ENCODE results near the gene EPAS1. TPM values are rescaled to one million over a fixed set of nuclear protein-coding genes. Genes with fewer than 3 reads are reported as not detected.
A peak's percentile ranks its signal among the peaks of the same experiment; 100 is the strongest.

Gene EPAS1
- total RNA-seq, 4 donors from 2014 or later, result 126 to 249 (median 148) TPM

GRCh38 chr2:46294176-46294836, 2.9 kb upstream of the EPAS1 start:
- TF ChIP-seq POLR2A (IDR thresholded peaks at IDR 0.05), result no peak
- TF ChIP-seq, protein P1, sequence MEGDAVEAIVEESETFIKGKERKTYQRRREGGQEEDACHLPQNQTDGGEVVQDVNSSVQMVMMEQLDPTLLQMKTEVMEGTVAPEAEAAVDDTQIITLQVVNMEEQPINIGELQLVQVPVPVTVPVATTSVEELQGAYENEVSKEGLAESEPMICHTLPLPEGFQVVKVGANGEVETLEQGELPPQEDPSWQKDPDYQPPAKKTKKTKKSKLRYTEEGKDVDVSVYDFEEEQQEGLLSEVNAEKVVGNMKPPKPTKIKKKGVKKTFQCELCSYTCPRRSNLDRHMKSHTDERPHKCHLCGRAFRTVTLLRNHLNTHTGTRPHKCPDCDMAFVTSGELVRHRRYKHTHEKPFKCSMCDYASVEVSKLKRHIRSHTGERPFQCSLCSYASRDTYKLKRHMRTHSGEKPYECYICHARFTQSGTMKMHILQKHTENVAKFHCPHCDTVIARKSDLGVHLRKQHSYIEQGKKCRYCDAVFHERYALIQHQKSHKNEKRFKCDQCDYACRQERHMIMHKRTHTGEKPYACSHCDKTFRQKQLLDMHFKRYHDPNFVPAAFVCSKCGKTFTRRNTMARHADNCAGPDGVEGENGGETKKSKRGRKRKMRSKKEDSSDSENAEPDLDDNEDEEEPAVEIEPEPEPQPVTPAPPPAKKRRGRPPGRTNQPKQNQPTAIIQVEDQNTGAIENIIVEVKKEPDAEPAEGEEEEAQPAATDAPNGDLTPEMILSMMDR (IDR thresholded peaks at IDR 0.05), result no peak
- 37 to 38% methylated on average over 7 of the region's 7 CpGs for WGBS, 2 donors
- intact Hi-C loops (cut with DNase I; ENCODE audit: low total_unique reads), result no loop called here
- DNase-seq (ENCODE audit: low spot score in 2 of 2), result peak in 1 of 2 donors; percentile 81
- H3K4me3 ChIP-seq (ENCODE audit: low read depth, poor library complexity, severe bottlenecking), result no peak overlapping the region

DNA sequence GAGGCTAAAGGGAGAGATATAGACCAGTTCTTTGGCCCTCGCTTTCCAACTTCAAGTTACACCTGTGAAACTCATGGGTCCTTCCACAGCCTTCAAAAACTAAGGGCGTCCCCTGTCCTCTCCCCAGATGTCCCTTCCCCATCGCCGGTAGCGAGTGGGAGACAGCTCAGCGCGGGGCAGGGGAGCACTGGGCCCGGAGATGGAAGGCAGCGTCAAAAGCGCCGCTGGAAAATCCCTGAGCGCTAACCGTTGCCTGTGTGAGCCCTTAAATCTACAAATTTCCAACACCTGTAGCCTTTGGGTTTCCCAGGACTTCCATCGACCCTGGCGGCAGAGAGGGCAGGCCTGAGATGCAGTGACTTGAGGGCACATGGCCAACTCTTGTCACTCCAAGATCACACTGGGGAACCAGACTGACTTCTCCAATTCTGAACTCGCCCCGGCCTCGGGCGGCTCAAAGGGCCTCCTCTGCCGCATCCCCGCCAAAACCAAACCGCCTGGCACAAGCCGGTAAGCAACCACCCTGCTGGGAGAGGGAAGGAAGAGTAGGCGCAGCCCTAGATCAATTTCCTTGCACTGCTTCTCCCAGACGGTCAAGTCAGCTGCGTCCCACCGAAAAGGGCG, 879 bp upstream of the EPAS1 start:
- DNase-seq (ENCODE audit: low spot score in 2 of 2), result peak; percentile 73 to 93
- intact Hi-C loops (cut with DNase I; ENCODE audit: low total_unique reads), result no loop called here
- 34 to 49% methylated on average over 17 to 24 of the region's 28 CpGs for WGBS, 2 donors
- peak overlapping the region; percentile 41 for H3K4me3 ChIP-seq (ENCODE audit: low read depth, poor library complexity, severe bottlenecking)
- TF ChIP-seq, protein P1 (IDR thresholded peaks at IDR 0.05), result no peak
- TF ChIP-seq POLR2A (IDR thresholded peaks at IDR 0.05), result no peak

- peak overlapping the region; percentile 77 for H3K4me3 ChIP-seq (ENCODE audit: low read depth, poor library complexity, severe bottlenecking)
- WGBS, 2 donors, result 0 to 1% methylated on average over 63 to 65 of the region's 65 CpGs
- TF ChIP-seq, protein P1 (IDR thresholded peaks at IDR 0.05), result no peak
- peak in 1 of 2 donors; percentile 12 for TF ChIP-seq POLR2A (IDR thresholded peaks at IDR 0.05)
- intact Hi-C loops (cut with DNase I; ENCODE audit: low total_unique reads), result no loop called here
- peak; percentile 66 to 95 for DNase-seq (ENCODE audit: low spot score in 2 of 2)
Measured at GRCh38 chr2:46297546-46298271, 502 bp downstream of the EPAS1 start.

- peak overlapping the region; percentile 77 for H3K4me3 ChIP-seq (ENCODE audit: low read depth, poor library complexity, severe bottlenecking)
- 0% methylated on average over 12 to 19 of the region's 19 CpGs for WGBS, 2 donors
- TF ChIP-seq POLR2A (IDR thresholded peaks at IDR 0.05), result no peak
- TF ChIP-seq, protein P1 (IDR thresholded peaks at IDR 0.05), result no peak
- DNase-seq (ENCODE audit: low spot score in 2 of 2), result peak in 1 of 2 donors; percentile 88
- intact Hi-C loops (cut with DNase I; ENCODE audit: low total_unique reads), result no loop called here
Measured at GRCh38 chr2:46298272-46298521, 990 bp downstream of the EPAS1 start.

GRCh38 chr2:46298522-46299353, 1.5 kb downstream of the EPAS1 start:
- peak; percentile 46 to 92 for DNase-seq (ENCODE audit: low spot score in 2 of 2)
- intact Hi-C loops (cut with DNase I; ENCODE audit: low total_unique reads), result no loop called here

More at GRCh38 chr2:46298522-46299353, 1.5 kb downstream of the EPAS1 start:
- WGBS, 2 donors, result 0 to 1% methylated on average over 50 to 68 of the region's 71 CpGs
- TF ChIP-seq, protein P1 (IDR thresholded peaks at IDR 0.05), result no peak
- no peak for TF ChIP-seq POLR2A (IDR thresholded peaks at IDR 0.05)
- peak overlapping the region; percentile 77 for H3K4me3 ChIP-seq (ENCODE audit: low read depth, poor library complexity, severe bottlenecking)
